K562 (cell line): ENCODE data around the gene TMCO4. TPM values are rescaled to one million over a fixed set of nuclear protein-coding genes. Genes with fewer than 3 reads are reported as not detected.
A peak's percentile ranks its signal among the peaks of the same experiment; 100 is the strongest.

ENCODE experiments used
- ATAC-seq: fragments of 200-7000 bp; cut with Tn5 transposase; 3 replicates; pipeline ENCODE4 v1.9.1; 2020; ENCODE audit warnings: moderate library complexity
- BruUV-seq: library from RNA; stranded (reverse); fragments of 400-500 nt; replicated peaks from 2 replicates; lab custom pipeline; 2021; lab: Mats Ljungman, UMichigan
- CTCF ChIA-PET: fragments of 300-600 bp; formaldehyde crosslinking; extraction: SDS; loops from one replicate; lab custom pipeline; 2021; ENCODE audit warnings: low intra/inter-chr PET ratio; lab: Yijun Ruan, JAX
- POLR2A ChIA-PET: fragments of 300-600, 350-650 bp; sonication (Branson Sonifier 250); formaldehyde crosslinking; extraction: SDS; loops from one replicate; lab custom pipeline; 2021; ENCODE audit warnings: antibody characterized with exemption, inconsistent platforms; lab: Yijun Ruan, JAX
- DNase-seq, 4 experiments: peaks; one replicate each; pipeline versions ENCODE4 v3.0.0 to v3.0.0-alpha.2; 2011 to 2018; ENCODE audit warnings: low spot score in 3 of 4, mixed read lengths in 3 of 4; ENCODE audit errors: extremely low read depth in 1 of 4
- FAIRE-seq: peaks from 2 replicates; lab custom pipeline; 2011; peaks lifted over from hg19 to GRCh38; lab: Jason Lieb, UNC
- H2AFZ ChIP-seq: 2 replicates; pipeline ENCODE4 v1.6.0; 2011; ENCODE audit warnings: low read depth, low read length, control low read depth, inconsistent platforms
- H3K27ac ChIP-seq: fragments of 200-600 bp; 3 replicates; pipeline ENCODE4 v1.8.0; 2011; ENCODE audit warnings: low read depth, mild to moderate bottlenecking, control low read depth, inconsistent platforms, low read length, moderate library complexity, mixed read lengths; ENCODE audit errors: extremely low read depth
- H3K27me3 ChIP-seq, 2 experiments: fragments of 300-600 bp in 1 of 2; 2 replicates in 1 of 2; 3 replicates in 1 of 2; pipeline versions ENCODE4 v1.6.0 to v1.8.0; 2011; ENCODE audit warnings: inconsistent platforms in 2 of 2, low read length in 2 of 2, mild to moderate bottlenecking in 1 of 2, mixed read lengths in 1 of 2, moderate library complexity in 1 of 2; ENCODE audit not compliant: control insufficient read depth in 2 of 2, insufficient read depth in 2 of 2
- H3K36me3 ChIP-seq: fragments of 300-600 bp; 3 replicates; pipeline ENCODE4 v1.8.0; 2011; ENCODE audit warnings: mild to moderate bottlenecking, low read length, inconsistent platforms; ENCODE audit not compliant: control insufficient read depth, insufficient read depth
- H3K4me1 ChIP-seq, 2 experiments: fragments of 200-600 bp in 1 of 2; replicated peaks in 1 of 2; 2 replicates in 1 of 2; 3 replicates in 1 of 2; pipeline versions ENCODE4 v1.5.1 to v1.8.0; 2011; ENCODE audit warnings: inconsistent platforms in 2 of 2, low read length in 2 of 2, mild to moderate bottlenecking in 1 of 2, mixed read lengths in 1 of 2, moderate library complexity in 1 of 2; ENCODE audit not compliant: control insufficient read depth in 2 of 2, insufficient read depth in 2 of 2
- H3K4me2 ChIP-seq: 2 replicates; pipeline ENCODE4 v1.6.1; 2011; ENCODE audit warnings: low read length, control low read depth, inconsistent platforms, mixed read lengths; ENCODE audit not compliant: insufficient read depth
- H3K4me3 ChIP-seq: fragments of 200-600 bp; sonication (generic), shearing (Covaris generic); 2 replicates; pipeline ENCODE4 v1.5.1; 2016; ENCODE audit warnings: control low read depth, inconsistent platforms
- H3K79me2 ChIP-seq: fragments of 200-600 bp; 3 replicates; pipeline ENCODE4 v1.8.0; 2011; ENCODE audit warnings: low read length, inconsistent platforms; ENCODE audit not compliant: control insufficient read depth, insufficient read depth
- H3K9ac ChIP-seq, 2 experiments: 2 replicates each; pipeline versions ENCODE4 v1.6.0 to v1.6.1; 2011; ENCODE audit warnings: low read depth in 2 of 2, low read length in 2 of 2, control low read depth in 1 of 2, inconsistent platforms in 1 of 2, mild to moderate bottlenecking in 1 of 2, mixed read lengths in 1 of 2; ENCODE audit not compliant: insufficient read depth in 1 of 2
- H3K9me1 ChIP-seq: one replicate; pipeline ENCODE4 v1.6.0; 2011; ENCODE audit warnings: inconsistent platforms, mild to moderate bottlenecking, low read length, moderate library complexity; ENCODE audit not compliant: control insufficient read depth, insufficient read depth
- H3K9me3 ChIP-seq: replicated peaks from 2 replicates; pipeline ENCODE4 v1.5.1; 2011; ENCODE audit warnings: low read depth, low read length, inconsistent platforms; ENCODE audit not compliant: control insufficient read depth, insufficient read depth
- H4K20me1 ChIP-seq: replicated peaks from 2 replicates; pipeline ENCODE4 v1.6.1; 2011; ENCODE audit warnings: low read length, inconsistent platforms, mixed read lengths; ENCODE audit not compliant: control insufficient read depth, insufficient read depth
- C11orf30 ChIP-seq: fragments of 450-650 bp; IDR thresholded peaks from 2 replicates; pipeline ENCODE4 v1.6.1; 2016; ENCODE audit warnings: low read depth, mild to moderate bottlenecking
- MAFF ChIP-seq: IDR thresholded peaks from 2 replicates; pipeline ENCODE4 v1.6.1; 2012; ENCODE audit warnings: low read length, improper control_type of control experiment
- MAFG ChIP-seq: fragments of 450-650 bp; conservative IDR thresholded peaks from 2 replicates; pipeline ENCODE4 v1.6.1; 2016; ENCODE audit warnings: missing genetic modification characterization, missing compliant biosample characterization
- MAFK ChIP-seq: IDR thresholded peaks from 2 replicates; pipeline ENCODE4 v1.6.1; 2011; ENCODE audit warnings: low read length, improper control_type of control experiment
- TEAD1 ChIP-seq, 2 experiments: fragments of 450-650 bp in 1 of 2; sonication (generic) in 1 of 2; formaldehyde crosslinking; IDR thresholded peaks; 2 replicates each; pipeline versions ENCODE4 v1.4.0 to v1.8.0; 2020 to 2022; ENCODE audit warnings: mild to moderate bottlenecking in 2 of 2, missing genetic modification reagents in 1 of 2
- VEZF1 ChIP-seq: fragments of 200-800 bp; sonication (Bioruptor generic); IDR thresholded peaks from 2 replicates; pipeline ENCODE4 v1.6.1; 2017; ENCODE audit warnings: missing genetic modification characterization, missing compliant biosample characterization
- ZBTB34 ChIP-seq: fragments of 250-450 bp; sonication (Bioruptor Pico); IDR thresholded peaks from 2 replicates; pipeline ENCODE4 v1.8.0; 2021; ENCODE audit warnings: mild to moderate bottlenecking, moderate library complexity
- ZNF316 ChIP-seq: fragments of 450-650 bp; IDR thresholded peaks from 2 replicates; pipeline ENCODE4 v1.6.1; 2016
- WGBS: fragments of 100-300 bp; shearing (Covaris generic); methylation state at CpG from one replicate; pipeline ENCODE4 v1.1.6; 2016; ENCODE audit warnings: low coverage, mixed read lengths; ENCODE audit not compliant: insufficient coverage; ENCODE audit errors: missing lambda C conversion rate; 5-methylcytosine and 5-hydroxymethylcytosine counted together
- in situ Hi-C: fragments of 300-500 bp; cut with MboI; formaldehyde crosslinking; loops from 4 replicates; pipeline ENCODE4 v1.15.0; 2018; ENCODE audit warnings: inconsistent platforms, mixed read lengths
- intact Hi-C: fragments of 100-400 bp; cut with micrococcal nuclease; formaldehyde crosslinking; loops from 2 replicates; pipeline ENCODE4 v1.14.2; 2022
- polyA plus RNA-seq, 8 experiments: library from polyadenylated mRNA; depleted of rRNA in 4 of 8; stranded (reverse) in 5 of 8; unstranded in 3 of 8; fragments of >200 nt; fragmentation: Nextera tagmentation in 2 of 8; fragmentation: Illumina TruSeq in 1 of 8; extraction: Ambion mirVana in 2 of 8; extraction: Trizol in 1 of 8; gene quantifications; 2 replicates each; pipeline versions ENCODE4 v1.2.1 to v1.2.3, GENCODE V29; 2011 to 2014; ENCODE audit warnings: inconsistent platforms in 1 of 8, missing spikeins in 1 of 8
- total RNA-seq, 7 experiments: library from RNA; depleted of rRNA in 6 of 7; stranded (reverse); fragments of >200 nt in 6 of 7; fragmentation: Illumina TruSeq in 2 of 7; extraction: Trizol in 2 of 7; gene quantifications; 2 replicates each; pipeline versions ENCODE4 v1.2.1 to v1.2.3, GENCODE V29; 2011 to 2021; ENCODE audit warnings: low replicate concordance in 1 of 7

The TMCO4 gene
- total and polyA plus RNA-seq, 9 of the 15 experiments (the other 6 are each of a cell fraction or from before 2014, with no cell fraction given), result 0.06 to 2.1 (median 1.2) TPM

GRCh38 chr1:19792237-19793002 is 7.3 kb downstream of the TMCO4 start:
- FAIRE-seq (no peak), DNase-seq (no peak), ATAC-seq (no peak)
- no peaks in the 10 kb centered on the region for H3K9me1 ChIP-seq
- H3K79me2 ChIP-seq, result no peaks in the 10 kb centered on the region
- BruUV-seq, result no TSS peak
- H3K4me2 ChIP-seq, result no peak overlapping the region
- H3K4me3 ChIP-seq, result no peak overlapping the region
- CTCF ChIA-PET, result interaction anchor here (0.7 kb wide), 1 partner anchor 24 kb away, joined by 6 read pairs; no protein-coding TSS in a partner anchor
- no peaks in the 10 kb centered on the region for H3K9me3 ChIP-seq
- peak overlapping the region; percentile 4; the same call in 1 of the 2 replicates for H2AFZ ChIP-seq
- H3K27me3 ChIP-seq, result peaks cover 3 to 7% of the 10 kb centered on the region in 2 experiments; a peak in 3 of 5 replicates
- 26% methylated on average over 4 of the region's 4 CpGs for WGBS
- no peak overlapping the region for H3K27ac ChIP-seq
- H3K4me1 ChIP-seq, result no peaks in the 10 kb centered on the region
- H4K20me1 ChIP-seq, result no peaks in the 10 kb centered on the region
- POLR2A ChIA-PET, result interaction anchor here (0.6 to 0.8 kb wide), 2 partner anchors 18 to 129 kb away, joined by 3 to 4 read pairs; no protein-coding TSS in a partner anchor
- no peak overlapping the region for H3K9ac ChIP-seq
- peak; percentile 97 for TF ChIP-seq MAFK
- TF ChIP-seq MAFG (tag), result peak; percentile 94
- TF ChIP-seq MAFF, result peak; percentile 98
- TF ChIP-seq C11orf30, result peak; percentile 95
- TF ChIP-seq ZNF316, result peak; percentile 97
- TF ChIP-seq TEAD1 (CRISPR knock-in tag; IDR thresholded peaks at IDR 0.05), result no peak
- TF ChIP-seq VEZF1 (CRISPR knock-in tag), result no peak
- no peak for TF ChIP-seq ZBTB34 (CRISPR knock-in tag)
- H3K36me3 ChIP-seq, result no peaks in the 10 kb centered on the region
- in situ Hi-C loops, result no loop called here
- intact Hi-C loops, result no loop called here
